ENCODE data around the gene RDH5.
A peak's percentile ranks its signal among the peaks of the same experiment; 100 is the strongest.

Gene RDH5, protein sequence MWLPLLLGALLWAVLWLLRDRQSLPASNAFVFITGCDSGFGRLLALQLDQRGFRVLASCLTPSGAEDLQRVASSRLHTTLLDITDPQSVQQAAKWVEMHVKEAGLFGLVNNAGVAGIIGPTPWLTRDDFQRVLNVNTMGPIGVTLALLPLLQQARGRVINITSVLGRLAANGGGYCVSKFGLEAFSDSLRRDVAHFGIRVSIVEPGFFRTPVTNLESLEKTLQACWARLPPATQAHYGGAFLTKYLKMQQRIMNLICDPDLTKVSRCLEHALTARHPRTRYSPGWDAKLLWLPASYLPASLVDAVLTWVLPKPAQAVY

DNA sequence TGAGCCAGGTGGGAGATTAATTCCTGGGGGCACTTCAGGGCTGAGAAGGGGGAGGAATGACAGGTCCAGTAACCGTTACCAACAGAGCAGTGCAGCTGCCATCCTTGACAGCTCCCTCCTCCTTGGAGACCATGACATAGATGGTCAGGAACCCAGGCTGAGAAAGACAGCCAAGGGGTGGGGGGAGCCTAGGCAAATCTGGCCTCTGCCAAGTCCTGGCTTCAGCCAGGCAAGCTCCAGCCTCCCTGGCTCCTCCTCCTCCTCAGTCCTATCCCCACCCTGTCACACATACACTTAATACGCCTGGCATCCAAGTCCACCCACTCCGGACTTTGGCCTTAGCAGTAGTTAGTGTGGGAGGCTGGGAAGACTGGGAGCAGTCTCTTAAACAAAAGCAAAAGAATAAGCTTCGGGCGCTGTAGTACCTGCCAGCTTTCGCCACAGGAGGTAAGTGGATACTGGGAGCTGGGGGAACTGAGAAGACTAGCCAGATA lies at the start of gene RDH5:
RDH5 (plus strand) TSS at position 323 of the 494 bp plus-strand sequence. CDS start 792 bp downstream, outside the sequence.
- peak; percentile 66 for DNase-seq

DNA sequence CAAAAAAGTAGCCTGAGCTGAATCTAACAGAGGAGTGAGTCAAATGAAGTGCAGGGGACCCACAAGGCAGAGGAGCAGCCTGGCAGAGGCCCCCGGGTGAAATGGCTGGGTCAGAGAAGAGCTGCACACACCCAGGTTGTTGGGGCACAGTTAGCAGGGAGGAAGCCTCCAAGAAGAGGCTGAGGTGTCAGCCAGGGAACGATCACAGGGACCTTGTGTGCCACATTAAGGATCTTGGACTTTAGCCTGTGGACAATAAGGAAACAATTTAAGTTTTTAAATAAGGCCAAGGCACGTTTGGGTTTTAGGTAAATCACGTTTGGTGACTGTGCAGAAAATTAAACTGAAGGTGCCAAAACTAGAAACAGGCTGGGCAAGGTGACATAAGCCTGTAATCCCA lies 48.4 kb upstream of the RDH5 start:
- no peak for DNase-seq

DNA sequence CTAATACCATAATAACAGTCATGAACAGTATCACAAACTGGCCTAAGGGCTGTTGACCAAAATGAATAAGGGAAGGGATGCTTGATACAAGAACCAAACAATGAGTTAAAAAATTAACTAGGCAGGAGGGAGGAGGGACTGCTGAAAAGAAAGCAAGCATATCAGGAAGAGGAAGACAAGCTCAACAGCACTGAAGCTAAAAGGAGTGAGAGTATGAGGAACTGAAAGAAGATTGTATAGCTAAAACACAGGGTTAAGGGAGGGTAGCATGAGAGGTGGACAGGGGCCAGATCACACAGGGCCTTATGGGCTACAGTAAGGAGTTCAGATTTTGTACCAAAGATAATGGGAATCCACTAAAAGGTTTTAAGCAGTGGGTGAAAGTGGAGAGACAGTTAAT lies 46.6 kb upstream of the RDH5 start:
- DNase-seq = no peak

DNA sequence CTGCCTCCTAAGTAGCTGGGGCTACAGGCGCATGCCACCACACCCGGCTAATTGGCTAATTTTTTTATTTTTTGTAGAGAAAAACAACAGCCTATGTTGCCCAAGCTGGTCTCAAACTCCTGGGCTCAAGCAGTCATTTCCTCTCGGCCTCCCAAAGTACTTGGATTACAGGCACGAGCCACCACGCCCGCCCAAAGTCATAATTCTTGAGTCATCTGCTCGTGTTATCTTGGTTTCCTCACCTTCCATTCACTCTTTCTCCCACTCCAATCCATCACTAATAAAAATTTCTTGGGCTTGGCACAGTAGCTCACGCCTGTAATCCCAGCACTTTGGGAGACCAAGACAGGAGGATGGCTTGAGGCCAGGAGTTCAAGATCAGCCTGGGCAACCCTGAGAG lies 44.5 kb upstream of the RDH5 start:
- no peak for DNase-seq

DNA sequence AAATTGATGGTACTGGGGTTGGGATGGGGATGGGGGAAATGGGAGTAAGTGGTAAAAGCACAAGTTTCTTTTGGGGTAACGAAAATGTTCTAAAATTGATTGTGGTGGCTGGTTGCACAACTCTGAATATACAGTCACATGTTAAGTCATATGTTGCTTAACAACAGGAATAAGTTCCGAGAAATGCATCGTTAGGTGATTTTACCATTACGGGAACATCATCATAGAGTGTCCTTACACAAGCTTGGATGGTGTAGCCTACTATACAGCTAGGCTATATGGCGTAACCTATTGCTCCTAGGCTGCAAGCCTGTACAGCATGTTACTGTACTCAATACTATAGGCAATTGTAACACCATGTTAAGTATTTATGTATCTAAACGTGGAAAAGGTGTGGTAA lies 43.5 kb upstream of the RDH5 start:
- no peak for DNase-seq

DNA sequence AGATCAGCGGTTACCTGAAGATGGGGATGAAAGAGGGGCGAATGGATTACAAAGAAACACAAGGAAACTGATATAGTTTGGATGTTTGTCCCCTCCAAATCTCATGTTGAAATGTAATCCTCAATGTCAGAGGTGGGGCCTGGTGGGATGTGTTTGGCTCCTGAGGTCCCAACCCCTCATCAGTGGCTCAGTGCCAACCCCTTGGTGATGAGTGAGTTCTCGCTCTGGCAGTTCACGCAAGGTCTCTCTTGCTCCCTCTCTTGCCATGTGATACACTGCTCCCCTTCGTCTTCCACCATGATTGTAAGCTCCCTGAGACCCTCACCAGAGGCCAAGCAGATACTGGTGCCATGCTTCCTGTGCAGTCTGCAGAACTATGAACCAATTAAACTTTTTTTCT lies 40.5 kb upstream of the RDH5 start:
- DNase-seq = no peak

DNA sequence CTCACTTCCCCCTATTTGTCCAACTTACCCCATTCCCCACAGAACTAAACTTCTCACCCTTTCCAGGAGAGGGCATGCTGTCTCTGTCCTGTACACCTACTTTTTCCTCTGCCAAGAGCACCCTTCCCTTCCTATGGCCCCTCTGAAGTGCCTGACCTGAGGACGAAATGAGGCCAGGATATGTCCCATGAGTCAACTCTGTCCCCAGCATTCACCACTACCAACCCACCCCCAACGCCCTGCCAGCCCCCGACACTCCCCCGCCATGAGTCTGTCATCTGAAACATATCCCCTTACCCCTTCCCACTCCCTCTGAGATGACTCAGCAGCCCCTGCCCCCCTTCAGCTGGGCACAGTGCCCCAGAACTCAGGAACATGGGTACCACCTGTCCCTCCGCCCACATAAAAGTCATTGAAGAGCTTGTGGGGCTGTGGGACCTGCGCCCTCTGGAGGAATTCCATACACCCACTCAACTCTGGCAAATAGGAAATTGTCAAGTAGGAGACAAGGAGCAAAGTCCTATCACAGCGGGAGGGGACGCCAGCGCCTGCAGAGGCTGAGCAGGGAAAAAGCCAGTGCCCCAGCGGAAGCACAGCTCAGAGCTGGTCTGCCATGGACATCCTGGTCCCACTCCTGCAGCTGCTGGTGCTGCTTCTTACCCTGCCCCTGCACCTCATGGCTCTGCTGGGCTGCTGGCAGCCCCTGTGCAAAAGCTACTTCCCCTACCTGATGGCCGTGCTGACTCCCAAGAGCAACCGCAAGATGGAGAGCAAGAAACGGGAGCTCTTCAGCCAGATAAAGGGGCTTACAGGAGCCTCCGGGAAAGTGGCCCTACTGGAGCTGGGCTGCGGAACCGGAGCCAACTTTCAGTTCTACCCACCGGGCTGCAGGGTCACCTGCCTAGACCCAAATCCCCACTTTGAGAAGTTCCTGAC lies 38.8 kb upstream of the RDH5 start:
- DNase-seq = peak; percentile 69

DNA sequence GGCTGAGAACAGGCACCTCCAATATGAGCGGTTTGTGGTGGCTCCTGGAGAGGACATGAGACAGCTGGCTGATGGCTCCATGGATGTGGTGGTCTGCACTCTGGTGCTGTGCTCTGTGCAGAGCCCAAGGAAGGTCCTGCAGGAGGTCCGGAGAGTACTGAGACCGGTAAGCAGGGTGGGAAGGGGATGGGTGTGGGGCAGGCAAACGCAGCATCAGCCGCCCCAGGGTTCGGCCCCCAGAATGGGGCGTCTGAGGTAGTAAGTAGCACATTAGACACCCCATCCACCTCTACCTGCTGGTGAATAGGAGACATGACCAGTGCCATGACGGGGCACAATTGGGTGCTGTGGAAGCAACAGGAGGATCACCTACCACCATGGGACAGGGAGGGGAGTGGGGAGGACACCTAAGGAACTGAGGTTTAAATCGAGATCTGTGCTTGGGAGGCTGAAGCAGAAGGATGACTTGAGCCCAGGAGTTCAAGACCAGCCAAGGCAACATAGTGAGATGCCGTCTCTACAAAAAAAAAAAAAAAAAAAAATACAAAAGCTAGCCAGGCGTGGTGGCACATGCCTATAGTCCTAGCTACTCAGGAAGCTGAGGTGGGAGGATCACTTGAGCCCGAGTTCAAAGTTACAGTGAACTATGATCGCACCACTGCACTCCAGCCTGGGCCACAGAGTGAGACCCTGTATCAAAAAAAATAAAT lies 38.0 kb upstream of the RDH5 start:
- no peak for DNase-seq

DNA sequence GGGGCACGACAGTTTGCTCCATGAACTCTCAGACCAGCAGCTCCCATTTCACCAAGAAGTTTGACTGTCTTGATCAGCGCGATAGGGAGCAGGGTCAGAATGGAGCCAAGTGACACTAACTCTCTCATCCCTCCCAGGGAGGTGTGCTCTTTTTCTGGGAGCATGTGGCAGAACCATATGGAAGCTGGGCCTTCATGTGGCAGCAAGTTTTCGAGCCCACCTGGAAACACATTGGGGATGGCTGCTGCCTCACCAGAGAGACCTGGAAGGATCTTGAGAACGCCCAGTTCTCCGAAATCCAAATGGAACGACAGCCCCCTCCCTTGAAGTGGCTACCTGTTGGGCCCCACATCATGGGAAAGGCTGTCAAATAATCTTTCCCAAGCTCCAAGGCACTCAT lies 36.5 kb upstream of the RDH5 start:
- no peak for DNase-seq

DNA sequence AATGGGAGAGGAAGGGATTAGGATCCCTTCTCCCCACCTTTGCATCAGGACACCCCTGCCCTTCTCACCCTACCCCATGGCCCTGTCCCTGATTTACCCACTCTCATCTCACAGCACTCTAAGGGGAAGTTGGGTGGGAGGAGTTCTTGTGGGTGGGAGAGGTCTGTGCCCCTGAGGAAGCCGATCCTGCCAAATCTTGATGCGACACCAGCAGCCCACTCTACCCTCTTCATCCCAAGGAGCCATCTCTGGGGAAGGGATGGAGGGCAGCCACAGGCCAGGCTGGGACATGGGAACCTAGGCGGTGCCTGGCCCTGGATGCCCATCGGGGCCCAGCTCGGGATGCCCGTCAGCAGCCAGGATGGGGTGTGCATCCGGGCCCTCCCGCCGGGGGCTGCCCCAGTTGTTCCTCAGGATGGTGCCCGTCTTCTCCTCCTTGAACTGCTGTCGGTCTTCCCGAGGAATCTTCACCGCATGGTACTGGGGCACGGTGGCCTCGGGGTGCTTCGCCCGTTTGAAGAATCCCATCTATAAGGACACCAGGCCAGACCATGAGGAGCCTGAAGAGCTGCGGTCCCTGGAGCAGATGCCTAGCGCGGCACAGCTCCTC lies 35.3 kb upstream of the RDH5 start:
- no peak for DNase-seq

DNA sequence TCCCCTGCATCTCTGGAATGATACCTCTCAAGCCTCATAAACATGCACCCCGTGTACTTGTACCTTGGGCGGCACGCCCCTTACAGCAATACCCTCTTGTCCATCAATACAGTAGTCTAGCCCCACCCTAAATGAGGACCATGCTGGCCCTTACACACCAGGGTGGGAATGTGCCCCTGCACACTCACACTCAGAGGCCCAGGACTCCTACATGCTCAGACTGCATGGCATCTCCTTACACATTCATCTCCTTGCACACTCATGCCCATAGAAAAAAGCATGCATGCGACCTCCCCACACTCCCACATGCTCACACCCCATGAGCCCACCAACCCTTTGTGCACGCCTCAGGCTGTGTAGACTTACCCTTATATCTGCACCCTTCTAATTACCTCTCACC lies 34.5 kb upstream of the RDH5 start:
- no peak for DNase-seq

DNA sequence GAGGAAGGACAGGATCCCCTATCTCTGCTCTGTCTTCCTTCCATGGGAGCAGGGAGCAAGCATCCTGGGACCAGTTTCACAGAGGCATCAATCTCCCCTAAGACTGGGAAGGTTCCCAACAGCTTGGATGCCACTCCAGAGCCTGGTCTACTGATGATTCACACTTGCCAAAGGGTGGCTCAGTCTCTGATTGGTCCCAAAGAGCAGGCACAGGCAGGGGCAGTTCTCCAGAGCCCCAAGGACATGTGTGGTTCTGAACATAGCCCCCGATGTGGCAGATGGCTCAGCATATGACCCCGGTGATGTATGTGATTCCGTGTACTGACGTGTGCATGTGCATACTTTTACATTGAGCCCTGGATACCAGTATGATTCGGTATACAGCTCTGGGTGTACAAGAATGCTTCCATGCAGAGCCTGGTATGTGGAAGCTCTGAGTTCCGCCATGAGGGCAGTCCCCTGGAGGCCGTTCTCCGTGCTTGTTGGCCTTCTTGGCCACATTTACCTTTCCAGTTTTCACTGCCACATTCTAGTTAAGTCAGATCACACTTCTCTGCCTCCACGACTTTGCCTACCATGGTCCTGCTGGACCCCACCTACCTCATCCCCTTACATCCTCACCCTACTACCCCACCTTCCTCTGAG lies 33.7 kb upstream of the RDH5 start:
- DNase-seq = no peak

DNA sequence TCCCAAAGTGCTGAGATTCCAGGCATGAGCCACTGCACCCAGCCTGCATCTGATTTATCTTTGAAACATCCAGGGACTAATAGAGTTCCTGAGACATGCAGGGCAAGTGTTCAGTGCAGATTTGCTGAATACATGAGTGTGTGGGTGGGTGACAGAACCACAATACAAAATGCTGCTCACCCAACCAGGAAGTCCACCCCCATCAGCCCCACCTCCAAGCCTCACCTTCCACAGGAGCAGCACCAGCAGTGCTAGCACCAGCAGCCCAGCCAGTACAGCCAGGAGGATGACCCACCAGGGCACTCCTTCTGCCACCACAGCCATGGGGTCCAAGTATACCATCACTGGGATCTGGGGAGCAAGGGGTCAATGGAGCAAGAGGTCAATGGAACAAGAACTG lies 32.4 kb upstream of the RDH5 start:
- DNase-seq = no peak

DNA sequence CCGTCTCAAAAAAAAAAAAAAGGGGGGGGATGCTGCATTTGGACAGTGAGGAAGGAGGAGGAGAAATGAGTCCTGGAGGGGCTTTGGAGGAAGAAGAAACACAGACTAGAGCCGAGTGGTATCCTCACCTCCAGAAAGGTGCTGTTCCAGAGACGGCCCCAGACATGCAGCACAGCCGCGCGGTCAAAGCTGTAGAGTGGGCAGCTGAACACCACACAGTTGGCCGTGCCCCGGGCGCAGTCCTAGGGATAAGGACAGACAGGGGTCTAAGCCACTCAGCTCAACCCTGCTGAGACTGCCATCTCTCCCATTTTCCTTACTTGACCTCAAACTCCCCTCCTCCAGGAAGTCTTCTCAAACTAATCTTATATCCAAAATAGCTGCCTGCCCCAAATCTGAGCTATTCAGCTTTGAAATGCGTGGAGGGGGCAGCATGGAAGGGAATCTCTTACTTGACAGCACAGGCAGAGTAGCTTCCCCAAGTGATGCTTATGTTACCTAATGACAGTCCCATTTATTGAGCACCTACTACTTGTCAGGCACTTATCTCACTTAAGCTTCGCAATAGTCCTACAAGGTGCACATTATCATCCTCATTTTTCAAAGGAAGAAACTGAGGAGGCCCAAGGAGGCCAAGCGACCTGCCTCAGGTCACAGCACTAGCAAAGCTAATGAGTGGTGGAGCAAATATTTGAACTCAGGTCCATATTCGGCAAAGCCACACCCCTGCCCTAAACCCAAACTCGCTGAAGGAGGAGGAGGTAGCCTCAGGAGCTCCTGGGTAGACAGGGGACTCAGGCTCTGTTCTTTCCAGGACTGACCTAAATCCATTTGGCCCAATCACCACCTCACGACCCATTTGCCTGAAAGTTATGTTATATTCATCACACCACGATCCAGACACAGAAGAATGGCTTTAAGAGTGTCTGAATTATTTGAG lies 31.2 kb upstream of the RDH5 start:
- DNase-seq = no peak

DNA sequence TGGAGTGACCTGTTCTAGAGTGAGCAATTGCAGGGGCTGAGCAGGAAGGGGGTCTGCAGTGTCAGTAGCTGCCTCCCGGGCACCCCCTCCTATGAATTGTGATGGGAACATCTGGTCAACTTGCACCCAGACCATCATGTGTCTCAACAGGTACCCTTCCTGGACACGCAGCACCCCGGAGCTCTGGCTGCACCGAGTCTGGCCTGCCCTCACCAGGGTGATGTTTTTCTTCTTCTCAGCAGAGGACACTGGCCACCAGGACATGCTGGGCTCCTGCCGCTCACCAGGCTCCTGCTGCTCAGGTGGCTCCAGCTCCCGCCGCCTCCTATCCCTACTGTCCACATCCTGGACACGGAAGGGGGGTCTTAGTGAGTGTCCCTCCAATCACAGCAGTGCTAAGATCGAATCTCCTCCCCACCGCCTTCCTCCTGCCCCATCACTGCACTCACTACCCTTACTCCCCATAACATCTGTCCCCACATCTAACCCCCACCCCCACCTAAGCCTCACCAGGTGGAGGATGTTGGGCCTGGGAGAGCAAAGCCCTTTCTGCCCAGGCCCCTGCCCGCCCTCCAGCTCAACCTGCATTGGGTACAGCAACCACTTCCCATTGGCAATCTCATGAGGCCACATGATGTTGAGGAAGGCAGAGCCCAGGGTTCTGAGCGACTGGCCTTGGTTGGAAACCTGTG lies 27.4 kb upstream of the RDH5 start:
- no peak for DNase-seq

DNA sequence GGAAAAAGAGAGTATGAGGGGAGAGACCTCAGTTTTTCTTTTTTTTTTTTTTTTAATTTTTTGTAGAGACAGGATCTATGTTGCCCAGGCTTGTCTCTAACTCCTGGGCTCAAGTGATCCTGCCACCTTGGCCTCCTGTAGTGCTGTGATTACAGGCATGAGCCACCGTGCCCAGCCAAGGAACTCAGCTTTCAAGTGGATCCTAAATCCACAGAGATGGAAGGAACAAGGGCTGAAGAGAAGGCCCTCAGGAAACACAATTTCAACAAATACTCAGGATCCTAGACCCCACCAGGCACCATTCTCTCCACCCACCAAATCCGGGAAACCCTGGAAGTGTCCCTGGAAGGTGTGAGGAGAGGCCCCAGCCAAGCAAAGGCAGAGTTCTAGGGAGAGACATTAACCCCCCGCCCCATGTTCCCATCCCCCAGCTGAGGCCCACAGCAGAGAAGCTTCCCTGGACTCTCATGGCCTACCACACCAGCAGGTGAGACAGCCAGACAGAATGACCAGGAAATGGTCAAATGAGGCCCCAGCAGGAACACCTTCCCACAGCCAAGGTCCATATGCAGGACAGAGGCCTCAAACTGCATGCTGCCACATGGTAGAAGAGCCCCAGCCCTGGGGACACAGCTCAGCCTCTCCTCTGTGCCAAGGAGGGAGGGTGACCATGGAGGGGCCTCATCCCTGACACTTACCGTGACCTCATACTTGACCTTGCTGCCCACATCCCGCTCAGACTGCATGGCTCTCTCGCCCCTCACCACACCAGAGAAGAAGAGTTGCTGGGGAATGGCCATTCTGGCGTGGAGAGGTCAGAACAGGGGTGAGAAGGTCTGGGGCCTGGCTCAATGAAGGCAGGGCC lies 26.6 kb upstream of the RDH5 start:
- DNase-seq = no peak

DNA sequence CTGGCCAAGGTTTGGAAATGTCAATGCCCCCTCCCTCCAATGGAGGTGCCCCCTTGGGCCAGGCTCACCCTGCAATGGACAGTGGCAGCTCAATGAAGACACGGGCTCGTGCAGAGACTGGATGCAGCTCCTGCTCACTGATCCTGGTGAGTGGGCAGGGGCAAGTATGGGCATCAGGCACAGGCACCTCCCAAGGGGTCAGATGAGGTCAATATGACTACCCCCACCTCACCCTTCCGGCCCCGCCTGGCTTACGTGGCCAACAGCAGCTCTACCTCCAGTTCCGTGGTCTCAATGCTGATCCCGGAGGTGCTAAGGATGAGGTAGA lies 26.0 kb upstream of the RDH5 start:
- DNase-seq = no peak

DNA sequence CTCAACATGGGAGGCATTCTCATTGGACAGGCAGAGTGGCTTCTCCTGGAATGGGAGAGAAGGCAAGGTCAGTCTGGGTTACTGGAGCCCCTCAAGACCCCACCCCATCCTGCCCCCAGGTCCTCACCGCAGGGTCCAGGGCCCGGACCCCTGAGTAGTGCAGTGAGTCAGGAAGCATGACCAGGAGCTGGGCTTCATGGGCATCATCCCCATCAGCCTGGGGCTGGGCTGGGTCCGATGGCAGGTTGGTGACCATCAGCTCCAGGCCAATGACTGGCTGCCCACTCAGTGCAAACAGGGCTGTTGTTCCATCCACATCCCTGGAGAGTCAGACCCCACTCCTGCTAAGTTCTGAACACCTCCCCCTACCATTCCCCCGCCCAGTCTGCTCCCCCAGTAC lies 25.5 kb upstream of the RDH5 start:
- DNase-seq = no peak

DNA sequence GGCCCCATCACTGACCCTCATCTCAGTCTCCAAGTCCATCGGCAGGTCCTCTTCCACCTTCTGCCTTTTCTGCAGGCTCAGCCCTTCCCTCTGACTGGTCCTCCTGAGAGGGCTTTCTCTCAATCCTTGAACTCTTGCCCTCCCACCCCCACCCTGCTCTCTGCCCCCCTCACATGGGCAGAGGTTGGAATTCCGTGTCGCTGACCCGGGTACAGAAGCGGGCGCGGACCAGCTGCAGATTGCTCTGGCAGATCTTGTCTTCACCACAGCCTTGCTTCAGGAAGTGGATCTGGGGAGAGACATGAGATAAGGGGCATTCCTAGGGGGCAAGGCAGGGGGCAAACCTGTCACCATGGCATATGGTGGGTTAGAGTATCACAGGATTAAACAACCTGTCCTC lies 24.8 kb upstream of the RDH5 start:
- DNase-seq = no peak

DNA sequence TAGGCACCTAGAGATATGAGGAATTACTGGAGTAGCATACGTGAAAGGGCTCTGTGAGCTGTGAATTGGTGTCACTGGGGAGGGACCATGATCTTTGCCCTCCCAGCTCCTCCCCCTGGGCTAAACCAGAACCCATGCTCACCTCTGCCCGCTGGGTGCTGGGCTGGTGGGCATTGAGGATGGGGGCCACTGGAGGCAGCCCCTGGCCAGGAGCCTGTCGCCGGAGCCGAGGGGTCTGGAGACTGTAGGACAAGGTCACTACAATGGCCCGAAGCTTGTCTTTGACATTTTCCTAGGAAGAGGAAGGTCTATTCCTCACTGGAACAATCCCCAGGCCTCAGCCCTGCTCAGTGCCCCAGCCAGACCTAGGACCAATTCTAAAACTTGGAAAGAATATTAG lies 24.1 kb upstream of the RDH5 start:
- no peak for DNase-seq

All from NCI-H82 (cell line).